H1 (cell line): ENCODE results near the gene SLC19A3. TPM values are rescaled to one million over a fixed set of nuclear protein-coding genes. Genes with fewer than 3 reads are reported as not detected.
"Not testable (repeated sequence)": the region's sequence is repeated elsewhere in the genome, so short reads cannot be mapped to it uniquely, and the experiment has no call there.

ENCODE experiments used
- CTCF ChIA-PET: fragments of 300-600 bp; sonication (Branson Sonifier 250); formaldehyde crosslinking; loops from one replicate; lab custom pipeline; 2021; ENCODE audit not compliant: partially characterized antibody; lab: Charles Lee
- POLR2A ChIA-PET: fragments of 300-600 bp; sonication (Branson Sonifier 250); formaldehyde crosslinking; loops from one replicate; lab custom pipeline; 2021; ENCODE audit warnings: inconsistent platforms; ENCODE audit not compliant: partially characterized antibody; lab: Charles Lee
- DNase-seq, 2 experiments: peaks; one replicate each; pipeline versions ENCODE4 v3.0.0 to v3.0.0-alpha.2; 2010 to 2022; ENCODE audit warnings: low spot score in 2 of 2, low read depth in 1 of 2, mixed read lengths in 1 of 2
- FAIRE-seq: peaks from 2 replicates; lab custom pipeline; 2011; peaks lifted over from hg19 to GRCh38; lab: Jason Lieb, UNC
- H2AFZ ChIP-seq: 2 replicates; pipeline ENCODE4 v1.8.1; 2012; ENCODE audit warnings: low read length, inconsistent platforms
- H2AK5ac ChIP-seq: 2 replicates; pipeline ENCODE4 v1.6.1; 2013; ENCODE audit warnings: low read depth, low read length
- H2BK120ac ChIP-seq: replicated peaks from 2 replicates; pipeline ENCODE3; 2013; ENCODE audit warnings: low read depth, low read length, inconsistent platforms
- H2BK12ac ChIP-seq: 2 replicates; pipeline ENCODE4 v1.6.1; 2013; ENCODE audit warnings: low read depth, low read length
- H2BK15ac ChIP-seq: 2 replicates; pipeline ENCODE4 v1.6.1; 2013; ENCODE audit warnings: low read length
- H2BK20ac ChIP-seq: 2 replicates; pipeline ENCODE4 v1.6.1; 2013; ENCODE audit warnings: low read length
- H2BK5ac ChIP-seq: 2 replicates; pipeline ENCODE4 v1.6.1; 2013; ENCODE audit warnings: low read depth, low read length
- H3K14ac ChIP-seq: 2 replicates; pipeline ENCODE4 v1.6.1; 2013; ENCODE audit warnings: inconsistent platforms; ENCODE audit not compliant: insufficient read length
- H3K18ac ChIP-seq: 2 replicates; pipeline ENCODE4 v1.6.1; 2013; ENCODE audit warnings: low read length; ENCODE audit errors: extremely low read depth
- H3K23ac ChIP-seq: 2 replicates; pipeline ENCODE4 v1.6.1; 2013; ENCODE audit warnings: inconsistent platforms; ENCODE audit not compliant: insufficient read length
- H3K23me2 ChIP-seq: 2 replicates; pipeline ENCODE4 v1.6.1; 2013; ENCODE audit warnings: low read depth, low read length
- H3K27ac ChIP-seq: 2 replicates; pipeline ENCODE4 v1.6.1; 2011; ENCODE audit warnings: low read depth, low read length, inconsistent platforms
- H3K27me3 ChIP-seq, 4 experiments: replicated peaks in 1 of 4; 1 replicate in 1 of 4; 2 replicates in 3 of 4; pipeline versions ENCODE4 v1.6.1 to v1.8.1; 2011 to 2013; ENCODE audit warnings: low read length in 3 of 4, mild to moderate bottlenecking in 3 of 4, inconsistent platforms in 2 of 4, mixed read lengths in 2 of 4, moderate library complexity in 1 of 4; ENCODE audit not compliant: control insufficient read depth in 3 of 4, insufficient read depth in 3 of 4; ENCODE audit errors: extremely low read depth in 1 of 4
- H3K36me3 ChIP-seq, 4 experiments: 2 replicates each; pipeline versions ENCODE4 v1.6.1 to v1.8.1; 2011 to 2013; ENCODE audit warnings: mild to moderate bottlenecking in 4 of 4, low read length in 3 of 4, moderate library complexity in 2 of 4, control low read depth in 1 of 4, inconsistent platforms in 1 of 4; ENCODE audit not compliant: insufficient read depth in 4 of 4, control insufficient read depth in 2 of 4
- H3K4ac ChIP-seq: replicated peaks from 2 replicates; pipeline ENCODE3; 2013; ENCODE audit warnings: low read length, low read depth, mixed read lengths, inconsistent platforms; ENCODE audit not compliant: insufficient read length
- H3K4me1 ChIP-seq, 4 experiments: replicated peaks in 1 of 4; 1 replicate in 1 of 4; 2 replicates in 3 of 4; pipeline versions ENCODE4 v1.6.1 to v1.8.1; 2011 to 2013; ENCODE audit warnings: low read length in 3 of 4, inconsistent platforms in 2 of 4, mixed read lengths in 1 of 4; ENCODE audit not compliant: insufficient read depth in 4 of 4, control insufficient read depth in 3 of 4
- H3K4me2 ChIP-seq, 2 experiments: 2 replicates each; pipeline versions ENCODE4 v1.6.1 to v1.8.1; 2011 to 2013; ENCODE audit warnings: low read depth in 2 of 2, low read length in 2 of 2, control low read depth in 1 of 2, inconsistent platforms in 1 of 2, mild to moderate bottlenecking in 1 of 2; ENCODE audit not compliant: insufficient read depth in 1 of 2
- H3K4me3 ChIP-seq, 4 experiments: fragments of 200-600, 300-600 bp in 1 of 4; sonication (generic), shearing (Covaris generic), sonication (Bioruptor Twin) in 1 of 4; 2 replicates each; pipeline versions ENCODE4 v1.5.1 to v1.8.1; 2011 to 2016; ENCODE audit warnings: low read length in 4 of 4, low read depth in 3 of 4, control low read depth in 2 of 4, inconsistent platforms in 2 of 4, mild to moderate bottlenecking in 2 of 4, mixed read lengths in 1 of 4, moderate library complexity in 1 of 4; ENCODE audit not compliant: insufficient read depth in 2 of 4; ENCODE audit errors: extremely low read depth in 1 of 4
- H3K56ac ChIP-seq: replicated peaks from 2 replicates; pipeline ENCODE3; 2013; ENCODE audit warnings: low read depth, mild to moderate bottlenecking, mixed read lengths, low read length, inconsistent platforms; ENCODE audit not compliant: insufficient read length
- H3K79me1 ChIP-seq: 2 replicates; pipeline ENCODE4 v1.6.1; 2013; ENCODE audit warnings: low read depth, low read length, control low read depth
- H3K79me2 ChIP-seq, 2 experiments: 2 replicates each; pipeline versions ENCODE4 v1.6.1 to v1.8.1; 2012 to 2013; ENCODE audit warnings: low read length in 2 of 2, mild to moderate bottlenecking in 2 of 2, inconsistent platforms in 1 of 2; ENCODE audit not compliant: insufficient read depth in 2 of 2, control insufficient read depth in 1 of 2
- H3K9ac ChIP-seq, 4 experiments: replicated peaks in 1 of 4; 1 replicate in 1 of 4; 2 replicates in 3 of 4; pipeline versions ENCODE4 v1.6.1 to v1.8.1; 2011 to 2013; ENCODE audit warnings: low read depth in 3 of 4, low read length in 3 of 4, control low read depth in 2 of 4, mild to moderate bottlenecking in 2 of 4, moderate library complexity in 2 of 4, inconsistent platforms in 1 of 4; ENCODE audit errors: extremely low read depth in 1 of 4
- H3K9me3 ChIP-seq, 2 experiments: 2 replicates each; pipeline versions ENCODE4 v1.6.1 to v1.8.1; 2012 to 2013; ENCODE audit warnings: mild to moderate bottlenecking in 2 of 2, moderate library complexity in 2 of 2, control low read depth in 1 of 2, inconsistent platforms in 1 of 2, low read depth in 1 of 2, low read length in 1 of 2, mixed read lengths in 1 of 2; ENCODE audit not compliant: insufficient read depth in 2 of 2
- H4K20me1 ChIP-seq, 2 experiments: replicated peaks in 1 of 2; 2 replicates each; pipeline versions ENCODE3 to v1.8.1; 2011 to 2013; ENCODE audit warnings: inconsistent platforms in 2 of 2, low read length in 2 of 2, mild to moderate bottlenecking in 1 of 2; ENCODE audit not compliant: insufficient read depth in 2 of 2, control insufficient read depth in 1 of 2
- H4K5ac ChIP-seq: 2 replicates; pipeline ENCODE4 v1.6.1; 2013; ENCODE audit warnings: low read length, low read depth, mixed read lengths, inconsistent platforms; ENCODE audit not compliant: insufficient read length
- H4K8ac ChIP-seq: 2 replicates; pipeline ENCODE4 v1.8.0; 2013; ENCODE audit warnings: mild to moderate bottlenecking, moderate library complexity, low read length, inconsistent platforms; ENCODE audit not compliant: insufficient read depth; ENCODE audit errors: extremely low read depth
- H4K91ac ChIP-seq: replicated peaks from 2 replicates; pipeline ENCODE3; 2013; ENCODE audit warnings: low read length, mixed read lengths, inconsistent platforms; ENCODE audit not compliant: insufficient read length
- WGBS, 2 experiments: shearing (Covaris generic) in 1 of 2; methylation state at CpG; one replicate each; pipeline versions ENCODE4 v1.1.6 to v1.1.7; 2013 to 2015; ENCODE audit warnings: low lambda C conversion rate in 2 of 2, mixed read lengths in 2 of 2, inconsistent platforms in 1 of 2, low coverage in 1 of 2, missing lambda C conversion rate in 1 of 2; ENCODE audit not compliant: insufficient replicate concordance in 2 of 2, insufficient coverage in 1 of 2, insufficient read length in 1 of 2; ENCODE audit errors: extremely low coverage in 1 of 2, missing lambda C conversion rate in 1 of 2; 5-methylcytosine and 5-hydroxymethylcytosine counted together
- polyA plus RNA-seq, 7 experiments: library from polyadenylated mRNA; depleted of rRNA in 3 of 7; stranded (reverse) in 5 of 7; unstranded in 2 of 7; fragments of >200 nt in 5 of 7; fragments of 200-250 nt in 2 of 7; gene quantifications; 1 replicate in 5 of 7; 2 replicates in 1 of 7; 4 replicates in 1 of 7; pipeline versions ENCODE4 v1.2.1 to v1.2.3, GENCODE V29; 2011 to 2013; ENCODE audit warnings: missing spikeins in 2 of 7, mixed read lengths in 2 of 7
- total RNA-seq: library from RNA; stranded (reverse); fragmentation: NEBNext Ultra II Directional; extraction: Animal tissue kit (Norgen Biotek cat#: 25700); gene quantifications from 2 replicates; pipeline ENCODE4 v1.2.1, GENCODE V29; 2021

The SLC19A3 gene
- total and polyA plus RNA-seq, 2 of the 8 experiments (the other 6 are each of a cell fraction or from before 2014, with no cell fraction given): 7.0 to 9.8 TPM

DNA sequence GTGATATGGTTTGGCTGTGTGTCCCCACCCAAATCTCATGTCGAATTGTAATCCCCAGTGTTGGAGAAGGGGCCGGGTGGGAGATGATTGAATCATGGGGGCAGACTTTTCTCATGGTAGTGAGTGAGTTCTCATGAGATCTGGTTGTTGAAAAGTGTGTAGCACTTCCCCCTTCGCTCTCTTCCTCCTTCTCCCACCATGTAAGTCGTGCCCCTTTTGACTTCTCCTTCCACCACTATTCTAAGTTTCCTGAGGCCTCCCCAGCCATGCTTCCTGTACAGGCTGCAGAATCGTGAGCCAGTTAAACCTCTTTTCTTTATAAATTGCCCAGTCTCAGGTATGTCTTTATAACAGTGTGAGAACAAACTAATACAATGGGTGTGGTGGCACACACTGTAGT lies 44.2 kb downstream of the SLC19A3 start:
- H2AFZ ChIP-seq, H3K4ac ChIP-seq, H3K23ac ChIP-seq, H3K14ac ChIP-seq, H2BK120ac ChIP-seq, H3K23me2 ChIP-seq, H3K27ac ChIP-seq, H3K56ac ChIP-seq, H2BK12ac ChIP-seq, H4K8ac ChIP-seq, H2BK5ac ChIP-seq, H3K79me1 ChIP-seq, H4K20me1 ChIP-seq, H2AK5ac ChIP-seq, FAIRE-seq, H3K79me2 ChIP-seq, H3K18ac ChIP-seq, H3K9me3 ChIP-seq, H3K27me3 ChIP-seq, H2BK20ac ChIP-seq, H3K36me3 ChIP-seq, H2BK15ac ChIP-seq, H3K4me2 ChIP-seq, H3K4me1 ChIP-seq, H3K4me3 ChIP-seq, POLR2A ChIA-PET, DNase-seq, H4K5ac ChIP-seq, H4K91ac ChIP-seq, H3K9ac ChIP-seq: not testable (repeated sequence)
- WGBS, 2 experiments: 79% methylated on average over 5 of the region's 5 CpGs; no CpG with 5 or more reads in 1 of the 2 experiments
- CTCF ChIA-PET: interaction anchor here (1.5 kb wide), 1 partner anchor 33 kb away, joined by 3 read pairs; no protein-coding TSS in a partner anchor
